Measurements from ENCODE around the gene TMEM245.
A peak's percentile ranks its signal among the peaks of the same experiment; 100 is the strongest.

Gene TMEM245

DNA sequence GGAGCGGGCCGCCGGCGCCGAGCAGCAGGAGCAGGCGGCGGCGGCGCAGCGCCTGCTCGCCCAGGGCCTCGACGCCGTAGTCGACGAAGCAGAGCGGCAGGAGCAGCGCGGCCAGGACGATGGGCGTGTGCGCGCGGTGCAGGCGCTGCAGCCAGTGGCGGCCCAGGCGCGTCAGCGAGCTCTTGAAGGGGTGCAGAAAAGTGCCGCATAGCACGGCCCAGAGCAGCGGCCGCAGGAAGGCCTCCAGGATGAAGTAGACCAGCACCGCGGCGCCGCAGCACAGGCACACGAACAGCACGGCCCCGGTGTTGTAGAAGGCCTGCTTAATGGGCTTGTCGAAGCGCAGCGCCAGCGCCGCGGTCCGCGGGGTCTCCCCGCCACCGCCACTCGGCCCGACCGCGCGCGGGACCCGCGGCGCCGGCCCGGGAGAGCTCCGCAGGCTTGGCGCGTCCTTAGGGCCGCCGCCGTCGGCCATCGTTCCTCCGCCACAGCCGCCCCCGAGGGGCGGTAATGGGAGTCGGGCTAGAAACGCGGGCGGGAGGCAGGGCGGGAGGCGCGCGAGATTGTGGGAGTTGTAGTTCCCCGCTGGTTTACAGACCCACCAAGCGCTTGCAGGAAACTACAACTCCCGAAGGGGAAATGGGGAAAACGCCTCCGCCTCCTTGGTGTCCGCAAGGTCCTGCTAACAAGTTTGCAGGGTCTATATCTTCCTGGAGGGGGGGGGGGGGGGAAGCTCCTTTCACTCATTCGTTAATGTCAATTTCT is at the start of gene TMEM245:
Gene TMEM245, minus strand, starts transcription at position 509 of the 765 bp plus-strand sequence. Its CDS starts 34 bp downstream, at position 475.
- DNase-seq: peak; percentile 91

DNA sequence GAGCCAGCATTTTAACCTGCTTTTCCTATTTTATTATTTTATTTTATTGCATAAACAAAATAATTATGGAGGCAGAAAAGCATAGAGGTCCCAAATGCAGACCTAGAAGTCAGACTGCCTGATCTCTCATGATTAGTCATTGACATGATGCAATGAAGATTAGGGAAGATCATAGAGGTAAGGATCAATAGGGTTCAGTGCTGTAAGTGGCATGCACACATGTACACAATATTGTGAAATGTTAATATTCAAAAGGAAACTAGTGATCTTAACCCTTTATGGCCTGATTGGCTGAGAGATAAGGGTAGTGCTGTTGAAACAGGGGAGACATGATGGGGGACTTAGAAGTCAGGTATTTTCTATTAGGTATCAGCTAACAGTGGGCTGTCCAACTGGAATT is 48.4 kb upstream of the TMEM245 start:
- no peak for DNase-seq

DNA sequence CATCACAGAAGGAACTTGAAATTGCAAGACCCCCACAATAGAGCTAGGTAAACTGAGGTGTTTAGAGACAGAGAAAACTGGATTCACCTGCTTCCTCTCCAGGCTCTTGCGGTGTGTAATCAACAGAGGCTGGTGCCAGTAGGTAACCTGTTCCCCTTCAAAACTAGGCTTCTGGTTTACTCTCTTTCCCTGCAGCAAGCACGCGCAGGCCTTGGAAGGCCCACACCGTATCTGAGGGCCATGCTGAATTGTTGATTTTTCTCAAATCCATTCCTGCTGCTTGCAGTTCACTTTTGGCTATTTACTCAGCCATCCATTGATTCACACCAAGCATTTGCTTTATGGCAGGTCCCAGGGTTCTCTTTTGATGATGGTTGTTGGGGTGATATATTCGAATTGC is 48.0 kb upstream of the TMEM245 start:
- no peak for DNase-seq

GRCh38 chr9:109166771-109167601 is 47.2 kb upstream of the TMEM245 start, which contains the start of gene FRRS1L:
Gene FRRS1L, minus strand, starts transcription at chr9:109167249. Its CDS starts 111 bp downstream, at chr9:109167138.
- DNase-seq: no peak

GRCh38 chr9:109166171-109166770 is 46.5 kb upstream of the TMEM245 start:
- no peak for DNase-seq

DNA sequence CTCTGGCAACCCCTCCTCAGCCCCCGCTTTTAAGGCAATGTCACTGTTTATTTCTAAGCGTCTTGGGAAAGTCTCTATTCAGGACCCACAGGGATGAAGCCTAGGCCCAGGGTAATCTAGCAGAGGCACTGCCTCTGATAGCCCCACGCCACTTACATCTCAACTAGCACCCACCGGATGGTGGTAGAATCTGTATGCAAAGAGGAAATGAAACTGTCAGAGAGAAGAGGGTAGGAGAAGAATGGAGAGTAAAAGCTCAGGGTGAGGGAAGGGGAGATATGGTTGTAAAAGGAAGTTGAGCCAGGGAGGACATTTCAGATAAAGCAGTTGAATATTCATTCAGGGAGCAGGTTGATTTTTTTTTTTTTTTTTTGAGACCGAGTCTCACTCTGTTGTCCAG is 44.3 kb upstream of the TMEM245 start:
- DNase-seq: no peak

GRCh38 chr9:109163194-109163593 is 43.4 kb upstream of the TMEM245 start:
- DNase-seq: no peak

DNA sequence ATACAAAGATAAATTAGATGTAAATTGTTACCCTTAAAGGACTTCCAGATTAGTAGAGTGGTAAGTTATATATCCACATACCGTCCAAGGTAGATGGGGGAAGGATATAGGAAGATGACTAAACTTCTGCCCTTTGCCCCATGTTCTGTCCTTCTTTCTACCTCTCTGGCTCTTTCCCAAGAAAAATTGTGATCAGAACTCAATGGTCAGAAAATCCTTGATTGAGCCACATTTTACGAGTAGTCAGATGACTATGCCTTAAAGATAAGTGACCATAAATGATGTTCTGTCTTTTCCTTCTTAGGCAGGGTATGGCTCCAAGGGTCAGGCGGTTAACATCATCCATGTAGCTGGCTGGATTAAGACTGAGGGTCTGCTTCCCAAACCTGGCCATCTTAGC is 42.9 kb upstream of the TMEM245 start:
- no peak for DNase-seq

DNA sequence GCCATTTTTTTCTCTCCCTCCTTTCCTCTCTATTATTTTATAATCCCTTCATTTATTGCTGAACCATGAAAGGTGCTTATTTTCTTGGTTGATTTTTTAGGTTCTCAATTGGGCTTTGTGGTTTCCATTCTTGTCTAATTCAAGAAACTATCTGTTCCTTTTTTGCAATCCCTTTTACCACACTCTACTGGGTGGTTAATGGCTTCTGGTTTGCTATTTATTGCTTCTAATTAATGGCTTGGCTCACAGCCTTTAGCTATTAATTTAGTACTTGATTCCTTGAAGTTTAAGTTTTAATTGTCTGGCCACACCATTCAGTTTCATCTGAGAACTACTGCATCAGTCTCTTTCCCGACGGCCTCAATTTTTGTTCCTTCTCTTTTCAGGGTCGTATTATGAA is 41.7 kb upstream of the TMEM245 start:
- DNase-seq: no peak

GRCh38 chr9:109159583-109159982 is 39.8 kb upstream of the TMEM245 start:
- DNase-seq: no peak

DNA sequence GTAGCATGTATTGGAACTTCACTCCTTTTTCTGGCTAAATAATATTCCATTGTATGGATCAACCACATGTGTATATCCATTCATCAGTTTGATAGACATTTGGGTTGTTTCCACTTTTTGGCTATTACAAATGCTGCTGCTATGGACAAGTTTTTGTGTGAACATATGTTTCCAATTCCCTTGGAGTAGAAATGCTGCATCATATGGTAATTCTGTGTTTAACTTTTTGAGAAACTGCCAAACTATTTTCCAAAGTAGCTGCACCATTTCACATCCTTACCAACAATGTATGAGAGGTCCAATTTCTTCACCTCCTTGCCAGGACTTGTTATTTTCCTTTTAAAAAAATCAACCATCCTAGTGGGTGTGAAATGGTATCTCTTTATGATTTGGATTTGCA is 38.9 kb upstream of the TMEM245 start:
- no peak for DNase-seq

GRCh38 chr9:109156708-109157107 is 37.0 kb upstream of the TMEM245 start:
- DNase-seq: no peak

- no peak for DNase-seq
These were observed 31.3 kb upstream of the TMEM245 start for GRCh38 chr9:109150925-109151545.

DNA sequence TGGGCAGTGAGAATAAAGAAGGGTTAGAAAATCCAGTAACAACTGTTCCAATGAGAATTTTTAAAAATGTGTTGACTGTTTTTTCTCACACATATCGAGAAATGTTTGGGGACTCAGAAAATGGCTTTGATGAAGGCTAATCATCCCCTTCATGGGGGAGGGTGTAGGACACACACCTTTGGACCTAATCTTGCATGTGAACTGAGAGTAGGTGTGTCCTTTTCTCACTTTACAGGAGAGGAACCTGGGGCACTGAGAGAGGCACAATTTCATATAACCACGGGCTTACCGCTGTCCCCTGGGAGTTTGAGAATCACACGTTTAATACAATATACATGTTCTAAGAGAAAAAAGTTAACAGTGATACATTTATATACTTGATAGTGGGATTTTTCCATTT is 30.0 kb upstream of the TMEM245 start:
- no peak for DNase-seq

DNA sequence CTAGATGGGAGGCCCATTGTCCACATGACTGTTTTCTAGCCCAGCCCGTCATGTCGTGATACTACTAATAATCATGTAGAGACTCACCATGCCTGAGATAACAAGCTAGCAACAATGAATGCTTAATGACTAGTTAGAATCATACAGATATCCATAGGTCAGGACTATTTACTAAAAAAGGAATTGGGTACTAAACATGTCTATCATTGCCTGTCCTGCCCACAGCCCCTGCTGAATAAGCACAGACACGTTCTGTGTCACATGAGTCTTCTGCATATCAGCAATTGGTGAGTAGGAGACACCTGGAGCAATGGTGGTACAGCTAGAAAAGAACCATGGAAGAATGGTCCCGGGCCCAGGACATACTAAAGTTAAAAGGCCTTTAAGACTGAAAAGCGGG is 29.3 kb upstream of the TMEM245 start:
- no peak for DNase-seq

DNA sequence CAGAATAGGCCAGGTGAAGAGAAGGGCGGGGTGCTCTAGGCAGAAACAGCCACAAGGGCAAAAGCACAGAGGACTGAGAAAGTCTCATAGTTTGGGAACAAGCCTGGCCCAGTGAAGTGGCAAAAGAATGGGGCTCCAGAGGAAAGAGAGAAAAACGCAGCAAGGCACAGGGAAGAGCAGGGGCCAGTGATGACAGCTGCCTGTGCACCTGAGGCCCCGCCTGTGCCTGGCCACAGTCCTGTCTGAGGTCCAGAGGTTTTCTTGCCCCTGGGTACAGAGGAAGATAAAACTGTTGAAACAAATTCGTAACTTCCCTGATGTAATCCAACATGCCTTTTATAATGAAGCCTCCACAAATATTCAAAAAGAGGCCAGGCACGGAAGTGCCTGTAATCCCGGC is 25.3 kb upstream of the TMEM245 start:
- no peak for DNase-seq

DNA sequence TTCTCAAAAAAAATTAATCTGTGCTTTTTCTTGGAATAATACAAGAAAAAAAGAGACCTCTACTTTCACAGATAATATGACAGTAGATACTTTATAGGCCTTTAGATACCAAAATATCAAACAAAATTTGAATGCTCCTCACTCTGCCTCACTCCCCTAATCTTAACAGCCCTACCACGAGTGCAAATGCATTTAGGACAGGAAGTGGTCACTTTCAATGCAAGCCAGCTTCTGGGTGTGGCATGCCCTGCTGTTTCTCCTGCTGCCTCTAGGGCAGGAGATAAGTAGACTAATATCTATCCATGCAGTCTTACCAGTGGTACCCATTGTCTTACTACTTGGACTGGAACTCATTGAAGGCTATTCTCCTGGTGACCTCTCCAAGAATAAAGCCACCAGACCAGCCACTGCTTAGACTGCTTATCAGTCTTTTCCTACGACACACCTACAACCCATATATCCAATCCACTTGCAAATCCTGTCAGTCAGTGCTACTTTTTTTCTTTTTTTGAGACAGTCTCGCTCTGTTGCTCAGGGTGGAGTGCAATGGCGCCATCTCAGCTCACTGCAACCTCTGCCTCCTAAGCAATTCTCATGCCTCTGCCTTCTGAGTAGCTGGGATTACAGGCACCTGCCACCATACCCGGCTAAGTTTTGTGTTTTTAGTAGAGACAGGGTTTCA is 24.3 kb upstream of the TMEM245 start:
- DNase-seq: no peak

GRCh38 chr9:109141375-109141774 is 21.6 kb upstream of the TMEM245 start:
- DNase-seq: no peak

DNA sequence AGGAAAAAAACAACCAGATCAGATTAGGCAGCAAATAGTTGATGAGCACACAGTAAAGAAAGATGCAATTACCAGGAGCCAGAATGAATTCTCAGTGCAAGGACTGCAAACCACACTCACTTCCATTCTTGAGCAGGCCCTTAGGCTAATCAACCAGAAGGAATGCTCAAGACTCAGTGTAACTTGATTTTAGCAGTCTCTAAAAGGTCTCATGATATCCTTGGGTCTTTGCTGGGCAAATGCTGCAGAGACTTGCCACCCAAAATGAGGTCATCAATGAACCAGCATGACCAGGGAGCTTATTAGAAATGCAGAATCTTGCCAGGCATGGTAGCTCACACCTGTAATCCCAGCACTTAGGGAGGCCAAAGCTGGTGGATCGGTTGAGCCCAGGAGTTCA is 20.1 kb upstream of the TMEM245 start:
- DNase-seq: no peak

GRCh38 chr9:109138421-109138820 is 18.7 kb upstream of the TMEM245 start:
- no peak for DNase-seq

GRCh38 chr9:109134167-109134578 is 14.4 kb upstream of the TMEM245 start:
- DNase-seq: no peak

DNA sequence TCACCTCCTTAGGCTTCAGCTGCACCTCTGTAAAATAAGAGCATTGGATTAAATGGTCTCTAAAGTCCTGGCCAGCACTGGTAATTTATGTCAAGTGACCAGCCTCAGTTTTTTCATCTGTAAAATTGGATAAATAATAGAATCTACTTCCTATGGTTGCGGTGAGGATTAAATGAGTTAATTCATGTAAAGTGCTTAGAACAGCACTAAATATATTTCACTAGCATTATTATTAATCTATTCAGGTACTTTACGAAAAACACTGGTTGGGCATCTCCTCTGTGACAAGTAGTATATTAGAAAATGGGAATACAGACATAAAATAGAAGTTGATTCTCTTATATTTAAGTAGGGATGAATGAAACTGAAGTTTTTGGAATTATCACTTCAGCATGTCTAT is 13.8 kb upstream of the TMEM245 start:
- no peak for DNase-seq

DNA sequence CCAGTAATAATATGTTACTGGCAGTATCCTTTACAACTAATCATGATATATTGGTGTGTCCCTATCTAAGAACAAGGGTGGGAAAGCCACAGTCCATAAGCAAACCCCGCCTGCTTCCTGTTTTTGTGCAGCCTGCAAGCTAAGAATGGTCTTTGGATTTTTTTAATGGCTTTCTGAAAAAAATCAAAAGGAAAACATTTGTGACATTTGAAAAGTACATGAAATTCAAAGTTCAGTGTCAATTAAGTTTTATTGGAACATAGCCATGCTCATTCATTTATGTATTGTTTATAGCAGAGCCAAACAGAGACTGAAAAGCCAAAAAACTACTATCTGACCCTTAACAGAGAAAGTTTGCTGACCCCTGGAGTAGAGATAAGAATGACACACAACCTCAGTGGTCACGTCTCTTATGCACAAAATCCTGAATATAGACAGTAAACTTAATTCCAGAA is 12.8 kb upstream of the TMEM245 start:
- no peak for DNase-seq
